Measurements from ENCODE around the gene MIAT.

GRCh38 chr22:26692215-26692614 is 34.8 kb downstream of the MIAT start:
- TF ChIP-seq CTCF (CRISPR knock-in tag; IDR thresholded peaks at IDR 0.05) = no peak
- TF ChIP-seq TCF12 (IDR thresholded peaks at IDR 0.05) = no peak
- TF ChIP-seq TCF12 (CRISPR knock-in tag; IDR thresholded peaks at IDR 0.05) = no peak
